GM21786 (cell line): ENCODE results near the gene TUBB2B.
"Not testable (repeated sequence)": the region's sequence is repeated elsewhere in the genome, so short reads cannot be mapped to it uniquely, and the experiment has no call there.

Experiments used
- ATAC-seq: cut with Tn5 transposase; IDR thresholded peaks from one replicate; pipeline ENCODE4 v1.9.1; 2021; ENCODE audit not compliant: unreplicated experiment

The TUBB2B gene

GRCh38 chr6:3258720-3259490 lies 31.5 kb upstream of the TUBB2B start, which contains the start of gene PSMG4:
Gene PSMG4 (plus strand): TSS chr6:3258947. CDS start chr6:3259023, 76 bp downstream.
- peak; percentile 65 for ATAC-seq

GRCh38 chr6:3258201-3258600 lies 30.7 kb upstream of the TUBB2B start:
- ATAC-seq: no peak

- ATAC-seq: no peak
These were observed 26.1 kb upstream of the TUBB2B start for GRCh38 chr6:3253597-3253961.

- ATAC-seq: no peak
These were observed 25.6 kb upstream of the TUBB2B start for GRCh38 chr6:3252861-3253596.

GRCh38 chr6:3252369-3252768 lies 24.9 kb upstream of the TUBB2B start:
- no peak for ATAC-seq

- peak; percentile 69 for ATAC-seq
These were observed 24.2 kb upstream of the TUBB2B start for GRCh38 chr6:3251462-3252314.

- ATAC-seq: no peak
These were observed 22.8 kb upstream of the TUBB2B start for GRCh38 chr6:3250231-3250675.

GRCh38 chr6:3249821-3250220 lies 22.4 kb upstream of the TUBB2B start:
- no peak for ATAC-seq

GRCh38 chr6:3247255-3248146 lies 20.0 kb upstream of the TUBB2B start:
- ATAC-seq: no peak

- ATAC-seq: no peak
These were observed 17.8 kb upstream of the TUBB2B start for GRCh38 chr6:3245216-3245615.

GRCh38 chr6:3244832-3245161 lies 17.3 kb upstream of the TUBB2B start:
- not testable (repeated sequence) for ATAC-seq

- no peak for ATAC-seq
These were observed 16.8 kb upstream of the TUBB2B start for GRCh38 chr6:3244003-3244831.

GRCh38 chr6:3242768-3243167 lies 15.3 kb upstream of the TUBB2B start:
- ATAC-seq: no peak

GRCh38 chr6:3241745-3242144 lies 14.3 kb upstream of the TUBB2B start:
- ATAC-seq: not testable (repeated sequence)

- no peak for ATAC-seq
These were observed 13.1 kb upstream of the TUBB2B start for GRCh38 chr6:3240595-3240994.

- ATAC-seq: no peak
These were observed 11.8 kb upstream of the TUBB2B start for GRCh38 chr6:3239110-3239830.

GRCh38 chr6:3237761-3238662 lies 10.6 kb upstream of the TUBB2B start:
- ATAC-seq: no peak

GRCh38 chr6:3236005-3236404 lies 8.6 kb upstream of the TUBB2B start:
- no peak for ATAC-seq
